Panc1 (cell line): ENCODE measurements around the gene EEIG1. TPM values are rescaled to one million over a fixed set of nuclear protein-coding genes. Genes with fewer than 3 reads are reported as not detected.

Experiments
- ATAC-seq: fragments of 200-7000 bp; cut with Tn5 transposase; 2 replicates; pipeline ENCODE4 v1.9.1; 2020; ENCODE audit warnings: mild to moderate bottlenecking, moderate library complexity
- BruUV-seq: library from RNA; stranded (reverse); fragments of 400-500 nt; replicated peaks from 2 replicates; lab custom pipeline; 2021; lab: Mats Ljungman, UMichigan
- CTCF ChIA-PET: fragments of 300-600 bp; sonication (Branson Sonifier 250); formaldehyde crosslinking; loops from one replicate; lab custom pipeline; 2022; ENCODE audit warnings: antibody characterized with exemption; lab: Charles Lee
- POLR2A ChIA-PET: fragments of 300-600 bp; sonication (Branson Sonifier 250); formaldehyde crosslinking; loops from one replicate; lab custom pipeline; 2022; ENCODE audit warnings: antibody characterized with exemption; lab: Charles Lee
- DNase-seq: peaks from one replicate; pipeline ENCODE4 v3.0.0-alpha.2; 2010; ENCODE audit warnings: low read depth, low spot score
- H3K27ac ChIP-seq: 2 replicates; pipeline ENCODE4 v1.5.1; 2011; ENCODE audit warnings: mild to moderate bottlenecking, low read length, inconsistent platforms
- H3K27me3 ChIP-seq: fragments of 200-500 bp; sonication (Bioruptor generic); 2 replicates; pipeline ENCODE4 v1.6.0; 2014; ENCODE audit warnings: low read length, inconsistent platforms; ENCODE audit not compliant: control insufficient read depth, insufficient read depth
- H3K36me3 ChIP-seq: fragments of 200-500 bp; sonication (Bioruptor generic); 2 replicates; pipeline ENCODE4 v1.5.1; 2014; ENCODE audit warnings: inconsistent platforms, mild to moderate bottlenecking, low read length, moderate library complexity; ENCODE audit not compliant: control insufficient read depth, insufficient read depth
- H3K4me1 ChIP-seq: 2 replicates; pipeline ENCODE4 v1.5.1; 2011; ENCODE audit warnings: inconsistent platforms, mild to moderate bottlenecking, low read length, moderate library complexity; ENCODE audit not compliant: control insufficient read depth, insufficient read depth
- H3K4me3 ChIP-seq, 2 experiments: 2 replicates each; pipeline ENCODE4 v1.5.1; 2011 to 2012; ENCODE audit warnings: low read depth in 2 of 2, low read length in 2 of 2, mild to moderate bottlenecking in 2 of 2, inconsistent platforms in 1 of 2, moderate library complexity in 1 of 2
- H3K9me3 ChIP-seq: fragments of 200-500 bp; sonication (Bioruptor generic); 2 replicates; pipeline ENCODE4 v1.5.1; 2014; ENCODE audit warnings: low read depth, mild to moderate bottlenecking, inconsistent platforms, low read length, moderate library complexity; ENCODE audit not compliant: control insufficient read depth, insufficient read depth
- CTCF ChIP-seq: fragments of 450-650 bp; IDR thresholded peaks from 2 replicates; pipeline ENCODE4 v1.5.1; 2017; ENCODE audit warnings: mild to moderate bottlenecking
- POLR2AphosphoS5 ChIP-seq: IDR thresholded peaks from 2 replicates; pipeline ENCODE4 v1.6.1; 2012; ENCODE audit warnings: mild to moderate bottlenecking, low read depth, low read length, moderate library complexity
- REST ChIP-seq, 2 experiments: IDR thresholded peaks; 2 replicates each; pipeline ENCODE4 v1.6.1; 2011 to 2012; ENCODE audit warnings: low read depth in 2 of 2, control low read depth in 1 of 2, low read length in 1 of 2, mild to moderate bottlenecking in 1 of 2, moderate library complexity in 1 of 2; ENCODE audit not compliant: insufficient read depth in 1 of 2
- SIN3A ChIP-seq: IDR thresholded peaks from 2 replicates; pipeline ENCODE4 v1.6.1; 2012; ENCODE audit warnings: low read depth, mild to moderate bottlenecking, low read length, moderate library complexity, borderline replicate concordance; ENCODE audit not compliant: insufficient read depth
- TCF7L2 ChIP-seq: IDR thresholded peaks from 2 replicates; pipeline ENCODE4 v1.6.1; 2011; ENCODE audit warnings: mild to moderate bottlenecking, low read depth, low read length, inconsistent platforms
- in situ Hi-C: cut with HindIII; loops from 2 replicates; pipeline ENCODE4 v1.10.0; 2016; ENCODE audit warnings: low sequenced_read_pairs, low pct_unique_long_range_greater_than_20kb
- intact Hi-C: fragments of 100-400 bp; cut with micrococcal nuclease; formaldehyde crosslinking; loops from one replicate; pipeline ENCODE4 v1.10.0; 2022; ENCODE audit not compliant: unreplicated experiment
- total RNA-seq: library from RNA; stranded (reverse); gene quantifications from one replicate; pipeline ENCODE4 v1.2.1, GENCODE V29; 2021; ENCODE audit not compliant: unreplicated experiment

Gene EEIG1
- total RNA-seq, 1 experiment from 2014 or later: 361 TPM

- peak; percentile 16; the same call in 1 of the 2 replicates for ATAC-seq
- no peaks in the 10 kb centered on the region; the same call in 1 of the 2 replicates for H3K36me3 ChIP-seq
- H3K4me1 ChIP-seq: peaks cover 65% of the 10 kb centered on the region
- ChIA-PET CTCF (interaction anchor here (0.6 kb wide), 1 partner anchor 24 kb away, joined by 4 read pairs; no protein-coding TSS in a partner anchor), POLR2A (no interaction called here)
- H3K27me3 ChIP-seq: no peaks in the 10 kb centered on the region
- intact Hi-C loops: loop anchor here (5.0 kb wide), 1 partner anchor 54 kb away; no protein-coding TSS in a partner anchor
- peak overlapping the region; percentile 94 to 98 for H3K4me3 ChIP-seq
- no peaks in the 10 kb centered on the region for H3K9me3 ChIP-seq
- no TSS peak for BruUV-seq
- peak overlapping the region; percentile 94 for H3K27ac ChIP-seq
- no peak for DNase-seq
- in situ Hi-C loops: no loop called here
- TF ChIP-seq TCF7L2: no peak
- TF ChIP-seq REST (IDR thresholded peaks at IDR 0.05; ENCODE audit: insufficient read depth in 1 of 2, low read depth in 2 of 2, low read length in 1 of 2): no peak
- no peak for TF ChIP-seq POLR2AphosphoS5
- TF ChIP-seq SIN3A: no peak
These were observed 7.4 kb downstream of the EEIG1 start for GRCh38 chr9:127973169-127974000.

GRCh38 chr9:127972236-127972871 lies 8.4 kb downstream of the EEIG1 start:
- POLR2A ChIA-PET: no interaction called here
- CTCF ChIA-PET: interaction anchor here (0.6 kb wide), 1 partner anchor 25 kb away, joined by 4 read pairs; no protein-coding TSS in a partner anchor

More at GRCh38 chr9:127972236-127972871, 8.4 kb downstream of the EEIG1 start:
- no peak for DNase-seq
- H3K27me3 ChIP-seq: no peaks in the 10 kb centered on the region
- intact Hi-C loops: loop anchor here (5.0 kb wide), 1 partner anchor 55 kb away; no protein-coding TSS in a partner anchor
- ATAC-seq: no peak
- H3K36me3 ChIP-seq: no peaks in the 10 kb centered on the region; the same call in 1 of the 2 replicates
- in situ Hi-C loops: no loop called here
- TF ChIP-seq POLR2AphosphoS5 (no peak), TCF7L2 (no peak), REST (IDR thresholded peaks at IDR 0.05; ENCODE audit: insufficient read depth in 1 of 2, low read depth in 2 of 2, low read length in 1 of 2) (no peak), CTCF (no peak), SIN3A (no peak)
- peak overlapping the region; percentile 94 for H3K27ac ChIP-seq
- peak overlapping the region; percentile 94 to 98 for H3K4me3 ChIP-seq
- H3K4me1 ChIP-seq: peaks cover 75% of the 10 kb centered on the region
- no peaks in the 10 kb centered on the region for H3K9me3 ChIP-seq
- no TSS peak for BruUV-seq
